Hippocampal formation (tissue), 2 donors: Measurements from ENCODE around the gene TUSC2.
"Not testable (repeated sequence)": the region's sequence is repeated elsewhere in the genome, so short reads cannot be mapped to it uniquely, and the experiment has no call there.

Experiments used
- DNase-seq, 2 donors: peaks; one replicate each; lab custom pipeline; 2025; lab: John Stamatoyannopoulos, UW

Gene TUSC2

GRCh38 chr3:50294089-50294488, 33.9 kb downstream of the TUSC2 start:
- no peak for DNase-seq

- no peak for DNase-seq
Observed at GRCh38 chr3:50293079-50293801, 34.8 kb downstream of the TUSC2 start.

DNA sequence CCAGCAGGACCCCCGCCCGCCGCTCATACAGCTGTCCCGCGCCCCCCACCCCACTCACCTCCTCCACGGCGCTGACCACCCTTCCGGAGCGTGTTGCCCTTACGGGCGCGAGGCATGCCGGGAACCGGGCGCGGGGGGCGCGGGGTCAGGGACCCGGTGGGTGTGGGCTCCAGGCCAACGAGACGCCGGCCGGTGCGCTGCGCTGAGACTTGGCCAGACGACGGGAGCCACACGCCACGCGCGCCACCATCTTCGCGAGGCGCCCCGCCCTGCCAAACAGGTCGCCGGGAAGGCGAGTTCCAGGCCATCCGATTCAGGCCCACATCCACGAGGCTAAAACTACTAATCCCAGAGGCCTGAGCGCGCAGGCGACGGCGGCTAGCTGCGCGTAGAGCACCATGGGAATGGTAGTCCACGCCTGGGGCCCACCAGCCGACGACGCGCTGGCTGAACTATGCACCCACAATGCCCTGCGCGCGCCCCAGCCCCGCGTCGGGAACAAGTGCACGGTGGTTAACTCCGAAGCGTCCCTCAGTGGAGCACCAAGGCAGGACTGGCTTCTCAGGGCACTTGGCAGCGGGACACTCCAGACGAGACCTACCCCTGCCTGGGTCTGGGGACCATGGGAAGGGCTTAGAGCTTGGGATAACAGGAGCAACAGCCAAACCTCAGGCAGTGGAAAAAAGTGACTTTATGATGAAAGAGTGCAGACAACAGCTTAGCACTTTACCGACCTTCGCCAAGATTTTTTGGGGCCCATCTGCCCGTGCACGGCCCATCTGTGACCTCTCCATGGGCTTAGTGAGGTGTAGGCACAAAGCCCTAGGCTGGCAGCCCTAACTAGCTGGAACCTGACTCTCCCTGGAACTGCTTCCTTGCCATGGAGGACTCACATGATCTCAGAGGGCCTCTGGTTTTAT, 35.6 kb downstream of the TUSC2 start, which contains the start of gene IFRD2:
Gene IFRD2 (minus strand): TSS at position 271 of the 920 bp plus-strand sequence. CDS start 155 bp downstream, at position 116.
- DNase-seq, result peak; percentile 97 to 98

DNA sequence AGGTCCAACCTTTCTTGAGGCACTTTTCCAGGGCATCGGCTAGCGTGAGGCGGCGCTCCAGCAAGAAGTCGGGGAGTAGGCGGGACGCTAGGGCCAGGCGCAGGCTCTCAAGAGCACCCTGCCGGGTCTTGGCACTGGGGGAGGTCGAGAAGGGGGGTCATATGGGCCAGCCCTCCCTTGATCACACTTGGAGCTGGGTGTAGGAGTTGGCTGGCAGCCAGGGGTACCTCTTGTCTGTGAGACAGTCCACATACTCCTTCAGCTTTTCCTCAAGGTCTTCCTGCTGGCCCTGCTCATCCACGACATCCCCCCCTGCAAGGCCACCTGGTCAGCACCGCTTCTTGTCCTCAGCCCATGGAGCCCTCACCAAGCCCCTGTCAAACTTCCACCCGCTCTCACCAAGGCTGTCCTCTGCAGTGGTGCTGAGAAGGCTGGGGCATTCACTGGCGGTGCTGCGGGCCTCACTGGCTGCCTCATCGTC, 37.8 kb downstream of the TUSC2 start:
- DNase-seq, result no peak

DNA sequence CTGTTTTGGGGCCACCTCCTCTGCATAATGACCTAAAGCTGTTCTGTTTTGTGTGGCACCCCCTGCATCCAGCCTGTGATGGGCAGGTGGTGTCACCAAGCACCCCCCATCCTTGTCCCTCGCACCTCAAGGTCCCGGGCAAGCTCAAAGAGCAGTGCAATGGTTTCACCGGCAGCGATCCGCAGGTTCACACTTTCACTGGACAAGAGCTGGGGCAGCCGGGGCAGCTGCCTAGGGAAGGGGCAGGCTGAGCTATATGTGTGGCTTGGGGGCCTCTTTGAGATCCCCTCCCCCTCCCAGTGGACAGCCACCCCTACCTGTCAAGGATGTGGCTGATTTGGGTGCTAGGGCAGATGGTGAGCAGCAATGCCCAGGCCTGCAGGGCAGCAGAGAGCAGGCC, 38.9 kb downstream of the TUSC2 start:
- no peak for DNase-seq

GRCh38 chr3:50288387-50289007, 39.5 kb downstream of the TUSC2 start:
- no peak for DNase-seq

- DNase-seq, result no peak
Observed at GRCh38 chr3:50287262-50287661, 40.8 kb downstream of the TUSC2 start.

GRCh38 chr3:50286322-50287227, 41.4 kb downstream of the TUSC2 start:
- DNase-seq, result no peak

DNA sequence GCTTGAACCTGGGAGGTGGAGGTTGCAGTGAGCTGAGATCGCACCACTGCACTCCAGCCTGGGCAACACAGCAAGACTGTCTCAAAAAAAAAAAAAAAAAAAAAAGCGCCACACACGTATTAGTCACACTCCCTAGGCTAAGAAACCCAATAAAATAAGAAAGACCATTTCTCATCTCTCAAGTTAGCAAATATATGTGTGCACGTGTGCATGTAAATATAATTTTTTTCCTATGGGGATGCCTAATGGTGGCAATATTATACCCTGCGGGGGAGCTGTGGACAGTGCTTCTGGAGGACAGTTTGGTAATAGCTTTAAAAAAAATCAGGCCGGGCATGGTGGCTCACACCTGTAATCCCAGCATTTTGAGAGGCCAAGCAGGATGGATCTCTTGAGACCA, 43.9 kb downstream of the TUSC2 start:
- DNase-seq, result not testable (repeated sequence)

DNA sequence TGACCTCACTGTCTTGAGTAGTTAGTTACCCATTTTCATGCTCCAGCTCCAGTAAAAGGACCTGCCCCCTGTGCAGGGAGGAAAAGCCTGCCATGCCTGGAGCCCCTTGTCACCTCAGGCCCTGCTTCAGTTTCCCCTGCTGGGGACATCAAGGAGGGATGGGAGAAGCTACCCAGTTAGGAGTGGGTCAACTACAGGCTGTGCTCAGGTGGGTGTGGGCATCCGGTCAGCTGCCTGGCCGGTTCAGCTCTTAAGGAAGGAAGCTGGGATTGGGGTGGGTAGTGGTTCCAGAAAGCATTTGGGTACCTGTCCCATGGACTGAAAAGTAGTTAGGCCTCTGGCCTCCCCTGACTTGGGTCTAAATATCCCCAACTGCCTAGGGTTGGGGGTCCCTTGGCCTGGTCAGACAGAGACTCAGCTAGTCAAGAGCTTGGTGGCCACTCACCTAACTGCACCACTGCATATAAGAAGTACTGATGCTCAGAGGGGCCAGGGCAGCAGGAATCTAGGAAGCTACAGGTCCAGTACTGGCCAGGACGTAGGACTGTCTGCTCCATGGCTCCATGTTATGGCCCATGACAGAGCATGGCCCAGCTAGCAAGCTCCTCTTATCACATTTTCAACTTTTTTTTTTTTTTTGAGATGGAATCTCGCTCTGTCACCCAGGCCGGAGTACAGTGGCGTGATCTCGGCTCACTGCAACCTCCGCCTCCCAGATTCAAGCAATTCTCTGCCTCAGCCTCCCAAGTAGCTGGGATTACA, 48.6 kb downstream of the TUSC2 start:
- DNase-seq, result no peak

GRCh38 chr3:50278880-50279224, 49.2 kb downstream of the TUSC2 start, which contains the start of gene LSMEM2:
LSMEM2 (plus strand) TSS chr3:50279087; CDS start chr3:50279114, 27 bp downstream.
- peak in 1 of 2 donors; percentile 54 for DNase-seq

DNA sequence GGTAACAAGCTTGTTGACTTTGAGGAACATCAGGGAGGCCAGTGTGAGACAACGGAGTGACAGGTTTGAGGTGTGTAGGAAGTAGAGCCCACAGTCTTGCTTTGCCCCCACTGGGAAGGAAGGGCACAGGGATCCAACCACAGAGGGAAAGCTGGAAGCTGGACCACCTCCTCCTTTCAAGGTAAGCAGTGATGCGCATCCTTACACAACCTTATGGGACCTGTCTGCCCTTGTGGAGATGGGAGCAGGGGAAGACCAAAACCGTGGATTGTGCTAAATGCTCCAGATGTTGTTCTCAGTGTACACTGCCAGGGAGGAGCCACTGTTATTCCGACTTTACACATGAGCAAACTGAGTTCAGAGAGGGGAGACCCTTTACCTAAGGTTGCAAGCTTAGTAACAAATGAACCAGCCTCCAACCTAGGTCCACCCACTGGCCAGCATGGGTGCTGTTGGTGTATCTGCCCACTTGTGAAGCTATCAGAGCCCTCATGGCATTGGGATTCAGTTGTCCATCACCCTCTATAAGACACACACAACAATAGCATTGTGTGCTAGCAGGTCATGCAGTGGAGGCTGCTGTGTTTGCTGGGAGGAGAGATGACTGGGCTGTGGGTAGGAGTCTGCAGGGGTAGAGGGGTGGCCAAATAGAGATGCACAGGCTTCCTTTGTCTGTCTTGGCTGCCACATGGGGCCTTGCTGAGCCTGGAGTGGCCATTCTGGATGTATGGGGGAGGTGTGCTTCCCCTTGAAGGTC, 49.7 kb downstream of the TUSC2 start:
- DNase-seq, result peak; percentile 42 to 54

DNA sequence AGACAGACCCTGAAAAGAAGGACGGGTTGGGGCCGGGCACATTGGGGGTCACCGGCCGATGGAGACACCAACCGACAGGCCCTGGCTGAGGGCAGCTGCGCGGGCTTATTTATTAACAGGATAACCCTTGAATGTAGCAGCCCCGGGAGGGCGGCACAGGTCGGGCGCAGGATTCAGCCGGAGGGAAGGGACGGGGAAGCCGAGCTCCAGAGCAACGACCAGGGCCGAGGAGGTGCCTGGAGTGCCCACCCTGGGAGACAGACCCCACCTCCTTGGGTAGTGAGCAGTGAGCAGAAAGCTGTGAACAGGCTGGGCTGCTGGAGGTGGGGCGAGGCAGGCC, 51.3 kb downstream of the TUSC2 start:
- DNase-seq, result no peak

- no peak for DNase-seq
Observed at GRCh38 chr3:50275996-50276761, 51.8 kb downstream of the TUSC2 start.

- no peak for DNase-seq
Observed at GRCh38 chr3:50275141-50275995, 52.7 kb downstream of the TUSC2 start.
